Measurements from ENCODE around the gene MAFG. TPM values are rescaled to one million over a fixed set of nuclear protein-coding genes. Genes with fewer than 3 reads are reported as not detected.

The MAFG gene
- total and polyA plus RNA-seq, 9 of the 15 experiments (the other 6 are each of a cell fraction or from before 2014, with no cell fraction given) = 1.1 to 58.1 (median 24.9) TPM

DNA sequence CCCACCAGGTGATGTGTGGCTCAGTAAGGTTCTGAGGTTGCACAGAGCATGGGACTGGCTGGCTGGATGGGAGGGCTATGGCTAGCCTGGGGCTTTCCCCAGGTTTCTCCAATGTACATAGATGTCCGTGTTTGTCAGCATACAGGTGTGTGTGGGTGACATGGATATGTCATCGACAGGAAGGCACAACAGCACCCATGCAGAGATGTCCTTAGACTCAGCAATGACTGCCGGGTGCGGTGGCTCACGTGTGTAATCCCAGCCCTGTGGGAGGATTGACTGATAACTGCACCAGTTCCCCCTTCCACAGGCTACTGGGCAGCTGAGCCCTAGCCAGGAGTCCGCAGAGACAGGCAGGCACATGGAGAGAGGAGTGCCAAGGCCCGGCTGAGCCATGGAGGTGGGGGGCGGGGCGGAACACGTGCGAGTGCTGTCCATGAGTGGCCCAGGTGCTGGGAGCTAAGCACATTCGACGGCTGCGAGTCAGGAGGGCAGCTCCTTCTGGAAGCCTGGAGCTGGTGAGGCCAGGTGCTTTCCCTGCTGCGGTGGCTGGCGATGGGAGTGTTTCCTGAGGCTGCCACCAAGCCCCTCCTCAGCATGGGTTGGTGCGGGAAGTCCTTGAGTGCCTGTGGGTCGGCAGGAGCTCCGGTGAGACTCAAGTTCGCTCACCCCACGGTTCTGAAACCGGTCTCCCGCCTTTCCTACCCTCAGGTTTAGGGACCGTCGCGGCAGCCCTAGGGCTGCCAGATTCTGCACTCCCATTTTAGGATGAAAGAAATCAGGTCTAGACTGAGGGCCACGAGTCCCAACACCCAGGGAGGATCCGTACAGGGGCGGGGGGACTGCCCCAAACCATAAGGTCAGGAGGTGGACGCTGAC lies 49.0 kb upstream of the MAFG start (continued):
- TF ChIP-seq ZNF668 (CRISPR knock-in tag; IDR thresholded peaks at IDR 0.05) = no peak
- TF ChIP-seq ETV6 (IDR thresholded peaks at IDR 0.05; ENCODE audit: borderline replicate concordance in 1 of 2, low read depth in 2 of 2, low read length in 1 of 2) = no peak
- TF ChIP-seq ETV6 (CRISPR knock-in tag; IDR thresholded peaks at IDR 0.05; ENCODE audit: borderline replicate concordance) = no peak; the same call in 1 of the 2 replicates
- TF ChIP-seq MCM7 (IDR thresholded peaks at IDR 0.05) = no peak
- no peak for TF ChIP-seq ZNF174 (CRISPR knock-in tag; IDR thresholded peaks at IDR 0.05)
- TF ChIP-seq ZNF316 (IDR thresholded peaks at IDR 0.05) = no peak
- no peak for TF ChIP-seq FIP1L1 (IDR thresholded peaks at IDR 0.05; ENCODE audit: low read depth, low read length, poor library complexity, severe bottlenecking)
- TF ChIP-seq, protein P1, sequence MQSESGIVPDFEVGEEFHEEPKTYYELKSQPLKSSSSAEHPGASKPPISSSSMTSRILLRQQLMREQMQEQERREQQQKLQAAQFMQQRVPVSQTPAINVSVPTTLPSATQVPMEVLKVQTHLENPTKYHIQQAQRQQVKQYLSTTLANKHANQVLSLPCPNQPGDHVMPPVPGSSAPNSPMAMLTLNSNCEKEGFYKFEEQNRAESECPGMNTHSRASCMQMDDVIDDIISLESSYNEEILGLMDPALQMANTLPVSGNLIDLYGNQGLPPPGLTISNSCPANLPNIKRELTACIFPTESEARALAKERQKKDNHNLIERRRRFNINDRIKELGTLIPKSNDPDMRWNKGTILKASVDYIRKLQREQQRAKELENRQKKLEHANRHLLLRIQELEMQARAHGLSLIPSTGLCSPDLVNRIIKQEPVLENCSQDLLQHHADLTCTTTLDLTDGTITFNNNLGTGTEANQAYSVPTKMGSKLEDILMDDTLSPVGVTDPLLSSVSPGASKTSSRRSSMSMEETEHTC (IDR thresholded peaks at IDR 0.05) = no peak
- TF ChIP-seq SLC30A9 (CRISPR knock-in tag; IDR thresholded peaks at IDR 0.05) = no peak
- TF ChIP-seq LARP7 (IDR thresholded peaks at IDR 0.05) = no peak
- TF ChIP-seq, protein P2, sequence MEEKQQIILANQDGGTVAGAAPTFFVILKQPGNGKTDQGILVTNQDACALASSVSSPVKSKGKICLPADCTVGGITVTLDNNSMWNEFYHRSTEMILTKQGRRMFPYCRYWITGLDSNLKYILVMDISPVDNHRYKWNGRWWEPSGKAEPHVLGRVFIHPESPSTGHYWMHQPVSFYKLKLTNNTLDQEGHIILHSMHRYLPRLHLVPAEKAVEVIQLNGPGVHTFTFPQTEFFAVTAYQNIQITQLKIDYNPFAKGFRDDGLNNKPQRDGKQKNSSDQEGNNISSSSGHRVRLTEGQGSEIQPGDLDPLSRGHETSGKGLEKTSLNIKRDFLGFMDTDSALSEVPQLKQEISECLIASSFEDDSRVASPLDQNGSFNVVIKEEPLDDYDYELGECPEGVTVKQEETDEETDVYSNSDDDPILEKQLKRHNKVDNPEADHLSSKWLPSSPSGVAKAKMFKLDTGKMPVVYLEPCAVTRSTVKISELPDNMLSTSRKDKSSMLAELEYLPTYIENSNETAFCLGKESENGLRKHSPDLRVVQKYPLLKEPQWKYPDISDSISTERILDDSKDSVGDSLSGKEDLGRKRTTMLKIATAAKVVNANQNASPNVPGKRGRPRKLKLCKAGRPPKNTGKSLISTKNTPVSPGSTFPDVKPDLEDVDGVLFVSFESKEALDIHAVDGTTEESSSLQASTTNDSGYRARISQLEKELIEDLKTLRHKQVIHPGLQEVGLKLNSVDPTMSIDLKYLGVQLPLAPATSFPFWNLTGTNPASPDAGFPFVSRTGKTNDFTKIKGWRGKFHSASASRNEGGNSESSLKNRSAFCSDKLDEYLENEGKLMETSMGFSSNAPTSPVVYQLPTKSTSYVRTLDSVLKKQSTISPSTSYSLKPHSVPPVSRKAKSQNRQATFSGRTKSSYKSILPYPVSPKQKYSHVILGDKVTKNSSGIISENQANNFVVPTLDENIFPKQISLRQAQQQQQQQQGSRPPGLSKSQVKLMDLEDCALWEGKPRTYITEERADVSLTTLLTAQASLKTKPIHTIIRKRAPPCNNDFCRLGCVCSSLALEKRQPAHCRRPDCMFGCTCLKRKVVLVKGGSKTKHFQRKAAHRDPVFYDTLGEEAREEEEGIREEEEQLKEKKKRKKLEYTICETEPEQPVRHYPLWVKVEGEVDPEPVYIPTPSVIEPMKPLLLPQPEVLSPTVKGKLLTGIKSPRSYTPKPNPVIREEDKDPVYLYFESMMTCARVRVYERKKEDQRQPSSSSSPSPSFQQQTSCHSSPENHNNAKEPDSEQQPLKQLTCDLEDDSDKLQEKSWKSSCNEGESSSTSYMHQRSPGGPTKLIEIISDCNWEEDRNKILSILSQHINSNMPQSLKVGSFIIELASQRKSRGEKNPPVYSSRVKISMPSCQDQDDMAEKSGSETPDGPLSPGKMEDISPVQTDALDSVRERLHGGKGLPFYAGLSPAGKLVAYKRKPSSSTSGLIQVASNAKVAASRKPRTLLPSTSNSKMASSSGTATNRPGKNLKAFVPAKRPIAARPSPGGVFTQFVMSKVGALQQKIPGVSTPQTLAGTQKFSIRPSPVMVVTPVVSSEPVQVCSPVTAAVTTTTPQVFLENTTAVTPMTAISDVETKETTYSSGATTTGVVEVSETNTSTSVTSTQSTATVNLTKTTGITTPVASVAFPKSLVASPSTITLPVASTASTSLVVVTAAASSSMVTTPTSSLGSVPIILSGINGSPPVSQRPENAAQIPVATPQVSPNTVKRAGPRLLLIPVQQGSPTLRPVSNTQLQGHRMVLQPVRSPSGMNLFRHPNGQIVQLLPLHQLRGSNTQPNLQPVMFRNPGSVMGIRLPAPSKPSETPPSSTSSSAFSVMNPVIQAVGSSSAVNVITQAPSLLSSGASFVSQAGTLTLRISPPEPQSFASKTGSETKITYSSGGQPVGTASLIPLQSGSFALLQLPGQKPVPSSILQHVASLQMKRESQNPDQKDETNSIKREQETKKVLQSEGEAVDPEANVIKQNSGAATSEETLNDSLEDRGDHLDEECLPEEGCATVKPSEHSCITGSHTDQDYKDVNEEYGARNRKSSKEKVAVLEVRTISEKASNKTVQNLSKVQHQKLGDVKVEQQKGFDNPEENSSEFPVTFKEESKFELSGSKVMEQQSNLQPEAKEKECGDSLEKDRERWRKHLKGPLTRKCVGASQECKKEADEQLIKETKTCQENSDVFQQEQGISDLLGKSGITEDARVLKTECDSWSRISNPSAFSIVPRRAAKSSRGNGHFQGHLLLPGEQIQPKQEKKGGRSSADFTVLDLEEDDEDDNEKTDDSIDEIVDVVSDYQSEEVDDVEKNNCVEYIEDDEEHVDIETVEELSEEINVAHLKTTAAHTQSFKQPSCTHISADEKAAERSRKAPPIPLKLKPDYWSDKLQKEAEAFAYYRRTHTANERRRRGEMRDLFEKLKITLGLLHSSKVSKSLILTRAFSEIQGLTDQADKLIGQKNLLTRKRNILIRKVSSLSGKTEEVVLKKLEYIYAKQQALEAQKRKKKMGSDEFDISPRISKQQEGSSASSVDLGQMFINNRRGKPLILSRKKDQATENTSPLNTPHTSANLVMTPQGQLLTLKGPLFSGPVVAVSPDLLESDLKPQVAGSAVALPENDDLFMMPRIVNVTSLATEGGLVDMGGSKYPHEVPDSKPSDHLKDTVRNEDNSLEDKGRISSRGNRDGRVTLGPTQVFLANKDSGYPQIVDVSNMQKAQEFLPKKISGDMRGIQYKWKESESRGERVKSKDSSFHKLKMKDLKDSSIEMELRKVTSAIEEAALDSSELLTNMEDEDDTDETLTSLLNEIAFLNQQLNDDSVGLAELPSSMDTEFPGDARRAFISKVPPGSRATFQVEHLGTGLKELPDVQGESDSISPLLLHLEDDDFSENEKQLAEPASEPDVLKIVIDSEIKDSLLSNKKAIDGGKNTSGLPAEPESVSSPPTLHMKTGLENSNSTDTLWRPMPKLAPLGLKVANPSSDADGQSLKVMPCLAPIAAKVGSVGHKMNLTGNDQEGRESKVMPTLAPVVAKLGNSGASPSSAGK (IDR thresholded peaks at IDR 0.05) = peak; percentile 98
- TF ChIP-seq RB1 (IDR thresholded peaks at IDR 0.05; ENCODE audit: low read depth) = no peak; the same call in 1 of the 2 replicates
- TF ChIP-seq, protein P3, sequence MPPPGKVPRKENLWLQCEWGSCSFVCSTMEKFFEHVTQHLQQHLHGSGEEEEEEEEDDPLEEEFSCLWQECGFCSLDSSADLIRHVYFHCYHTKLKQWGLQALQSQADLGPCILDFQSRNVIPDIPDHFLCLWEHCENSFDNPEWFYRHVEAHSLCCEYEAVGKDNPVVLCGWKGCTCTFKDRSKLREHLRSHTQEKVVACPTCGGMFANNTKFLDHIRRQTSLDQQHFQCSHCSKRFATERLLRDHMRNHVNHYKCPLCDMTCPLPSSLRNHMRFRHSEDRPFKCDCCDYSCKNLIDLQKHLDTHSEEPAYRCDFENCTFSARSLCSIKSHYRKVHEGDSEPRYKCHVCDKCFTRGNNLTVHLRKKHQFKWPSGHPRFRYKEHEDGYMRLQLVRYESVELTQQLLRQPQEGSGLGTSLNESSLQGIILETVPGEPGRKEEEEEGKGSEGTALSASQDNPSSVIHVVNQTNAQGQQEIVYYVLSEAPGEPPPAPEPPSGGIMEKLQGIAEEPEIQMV (tag; conservative IDR thresholded peaks at IDR 0.05; ENCODE audit: low read depth) = no peak
